ENCODE measurements around the gene MORN1. TPM values are rescaled to one million over a fixed set of nuclear protein-coding genes. Genes with fewer than 3 reads are reported as not detected.

MORN1 gene
- total RNA-seq, 2 experiments from 2014 or later: 5.3 to 6.5 TPM

GRCh38 chr1:2273401-2274090, 117.8 kb downstream of the MORN1 start:
- Mint-ChIP-seq H3K27me3 (no peaks in the 10 kb centered on the region), H3K27ac (peak overlapping the region; percentile 91), H3K4me3 (peak overlapping the region; percentile 76), H3K36me3 (ENCODE audit: low read depth) (peaks cover 56% of the 10 kb centered on the region), H3K4me1 (ENCODE audit: low read depth) (peaks cover 73% of the 10 kb centered on the region), H3K9me3 (no peaks in the 10 kb centered on the region)
- ATAC-seq (ENCODE audit: poor library complexity) (peak; percentile 4), DNase-seq (no peak)
- Histone ChIP-seq H3K4me1 (ENCODE audit: insufficient read depth, low read length) (peaks cover 95% of the 10 kb centered on the region), H3K27me3 (ENCODE audit: control insufficient read depth in 1 of 2, insufficient read depth in 2 of 2, low read length in 2 of 2) (no peaks in the 10 kb centered on the region), H3K9me3 (ENCODE audit: control insufficient read depth in 1 of 2, insufficient read depth in 1 of 2, low read length in 2 of 2) (no peaks in the 10 kb centered on the region), H3K27ac (ENCODE audit: low read depth in 1 of 2, low read length in 2 of 2) (no peak overlapping the region), H3K36me3 (ENCODE audit: insufficient read depth, low read length) (peaks cover 20% of the 10 kb centered on the region), H3K4me3 (ENCODE audit: low read length) (no peak overlapping the region)
- ChIA-PET POLR2A (no interaction called here), CTCF (no interaction called here)
- intact Hi-C loops (cut with DNase I, micrococcal nuclease): no loop called here
- no peak for TF ChIP-seq CTCF (IDR thresholded peaks at IDR 0.05)

GRCh38 chr1:2272686-2273400, 118.5 kb downstream of the MORN1 start:
- ChIA-PET CTCF (no interaction called here), POLR2A (no interaction called here)
- ATAC-seq (ENCODE audit: poor library complexity): no peak
- no peaks in the 10 kb centered on the region for H3K27me3 ChIP-seq (ENCODE audit: control insufficient read depth in 1 of 2, insufficient read depth in 2 of 2, low read length in 2 of 2)
- TF ChIP-seq CTCF (IDR thresholded peaks at IDR 0.05): no peak
- H3K4me3 ChIP-seq (ENCODE audit: low read length): no peak overlapping the region
- peaks cover 18% of the 10 kb centered on the region for H3K36me3 ChIP-seq (ENCODE audit: insufficient read depth, low read length)
- Mint-ChIP-seq H3K27me3 (no peaks in the 10 kb centered on the region), H3K4me3 (peak overlapping the region; percentile 76), H3K36me3 (ENCODE audit: low read depth) (peaks cover 51% of the 10 kb centered on the region), H3K4me1 (ENCODE audit: low read depth) (peaks cover 72% of the 10 kb centered on the region), H3K27ac (peak overlapping the region; percentile 91), H3K9me3 (no peaks in the 10 kb centered on the region)
- intact Hi-C loops (cut with DNase I, micrococcal nuclease): no loop called here
- DNase-seq: no peak
- no peaks in the 10 kb centered on the region for H3K9me3 ChIP-seq (ENCODE audit: control insufficient read depth in 1 of 2, insufficient read depth in 1 of 2, low read length in 2 of 2)
- H3K4me1 ChIP-seq (ENCODE audit: insufficient read depth, low read length): peaks cover 95% of the 10 kb centered on the region
- no peak overlapping the region for H3K27ac ChIP-seq (ENCODE audit: low read depth in 1 of 2, low read length in 2 of 2)

DNA sequence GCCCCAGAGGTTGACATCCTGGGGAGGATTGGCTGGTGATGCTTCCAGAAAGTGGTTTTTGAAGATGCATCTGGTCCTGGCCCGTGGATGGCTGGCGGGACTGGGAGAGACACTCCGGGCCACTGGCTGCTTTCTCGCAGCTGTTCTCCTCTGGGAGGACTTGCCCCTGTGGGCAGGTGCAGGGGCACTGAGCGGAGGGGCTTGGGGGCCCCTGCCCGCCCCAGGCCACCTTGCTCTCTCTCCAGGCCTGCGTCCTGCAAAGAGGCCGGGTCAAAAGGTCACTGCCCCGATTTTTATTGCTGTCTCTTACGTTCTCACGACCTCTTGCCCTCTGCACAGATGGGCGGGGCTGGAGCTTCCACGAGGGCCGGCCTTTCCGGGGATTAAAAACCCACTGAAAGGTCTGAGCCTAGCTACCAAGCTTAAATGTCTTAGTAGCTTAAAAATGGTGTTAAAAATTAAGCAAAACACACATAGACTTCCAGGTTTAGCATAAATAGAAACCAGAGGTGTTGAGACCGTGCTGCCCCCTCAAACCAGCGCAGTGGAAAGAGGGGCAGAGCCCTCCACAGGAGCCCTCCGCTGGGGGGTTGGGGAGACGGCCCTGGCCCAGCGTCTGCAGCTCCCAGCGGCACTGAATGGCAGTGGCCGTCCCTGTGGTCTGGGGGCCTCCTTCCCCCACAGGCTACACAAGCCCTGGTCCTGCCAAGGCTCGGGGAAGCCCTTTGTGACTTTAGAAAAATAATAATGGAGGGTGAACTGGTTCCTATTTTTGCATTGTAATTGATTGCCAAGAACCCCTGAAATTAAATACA, 119.3 kb downstream of the MORN1 start:
- H3K4me1 Mint-ChIP-seq (ENCODE audit: low read depth): peaks cover 68% of the 10 kb centered on the region
- Histone ChIP-seq H3K9me3 (ENCODE audit: control insufficient read depth in 1 of 2, insufficient read depth in 1 of 2, low read length in 2 of 2) (no peaks in the 10 kb centered on the region), H3K27me3 (ENCODE audit: control insufficient read depth in 1 of 2, insufficient read depth in 2 of 2, low read length in 2 of 2) (no peaks in the 10 kb centered on the region), H3K4me3 (ENCODE audit: low read length) (no peak overlapping the region), H3K4me1 (ENCODE audit: insufficient read depth, low read length) (peaks cover 97% of the 10 kb centered on the region), H3K27ac (ENCODE audit: low read depth in 1 of 2, low read length in 2 of 2) (no peak overlapping the region), H3K36me3 (ENCODE audit: insufficient read depth, low read length) (peaks cover 18% of the 10 kb centered on the region)
- ATAC-seq (ENCODE audit: poor library complexity) (no peak), DNase-seq (no peak)
- no peaks in the 10 kb centered on the region for H3K9me3 Mint-ChIP-seq
- H3K4me3 Mint-ChIP-seq: peak overlapping the region; percentile 80
- H3K27ac Mint-ChIP-seq: peak overlapping the region; percentile 91
- H3K27me3 Mint-ChIP-seq: no peaks in the 10 kb centered on the region
- POLR2A ChIA-PET: no interaction called here
- intact Hi-C loops (cut with DNase I, micrococcal nuclease): no loop called here
- no peak for TF ChIP-seq CTCF (IDR thresholded peaks at IDR 0.05)
- H3K36me3 Mint-ChIP-seq (ENCODE audit: low read depth): peaks cover 44% of the 10 kb centered on the region
- CTCF ChIA-PET: no interaction called here

Other genes starting within 250 kb of the MORN1 start
- gene FAAP20, start 196.8 kb downstream of the MORN1 start, total RNA-seq: 10 to 100 TPM; 51.7 to 53.1 TPM
- gene SKI, start 163.2 kb downstream of the MORN1 start, total RNA-seq: 100 to 1,000 TPM; 286 to 324 TPM
- 10 to 100 TPM; 57.9 to 60.7 TPM for gene RER1, start 287 bp upstream of the MORN1 start, total RNA-seq
- 10 to 100 TPM; 12.0 to 12.5 TPM for gene PEX10, start 21.0 kb upstream of the MORN1 start, total RNA-seq
- 10 to 100 TPM; 47.6 to 48.1 TPM for gene PLCH2, start 84.7 kb upstream of the MORN1 start, total RNA-seq
- gene PANK4, start 135.0 kb upstream of the MORN1 start, total RNA-seq: 10 to 100 TPM; 42.9 to 47.0 TPM
- not detected for gene HES5, start 138.7 kb upstream of the MORN1 start, total RNA-seq
- gene TNFRSF14, start 164.8 kb upstream of the MORN1 start, total RNA-seq: 100 to 1,000 TPM; 191 to 194 TPM
- gene PRXL2B, start 195.2 kb upstream of the MORN1 start, total RNA-seq: 10 to 100 TPM; 11.0 to 12.8 TPM
- 1 to 10 TPM in 1 of 2 experiments, under 1 TPM in 1; 0.67 to 1.8 TPM for gene MMEL1, start 241.5 kb upstream of the MORN1 start, total RNA-seq

All from CD4-positive, alpha-beta T cell (primary cell).